Panc1 (cell line): ENCODE results near the gene KRTAP10-6. TPM values are rescaled to one million over a fixed set of nuclear protein-coding genes. Genes with fewer than 3 reads are reported as not detected.
"Not testable (repeated sequence)": the region's sequence is repeated elsewhere in the genome, so short reads cannot be mapped to it uniquely, and the experiment has no call there.

ENCODE experiments used
- ATAC-seq: fragments of 200-7000 bp; cut with Tn5 transposase; 2 replicates; pipeline ENCODE4 v1.9.1; 2020; ENCODE audit warnings: mild to moderate bottlenecking, moderate library complexity
- BruUV-seq: library from RNA; stranded (reverse); fragments of 400-500 nt; replicated peaks from 2 replicates; lab custom pipeline; 2021; lab: Mats Ljungman, UMichigan
- CTCF ChIA-PET: fragments of 300-600 bp; sonication (Branson Sonifier 250); formaldehyde crosslinking; loops from one replicate; lab custom pipeline; 2022; ENCODE audit warnings: antibody characterized with exemption; lab: Charles Lee
- POLR2A ChIA-PET: fragments of 300-600 bp; sonication (Branson Sonifier 250); formaldehyde crosslinking; loops from one replicate; lab custom pipeline; 2022; ENCODE audit warnings: antibody characterized with exemption; lab: Charles Lee
- DNase-seq: peaks from one replicate; pipeline ENCODE4 v3.0.0-alpha.2; 2010; ENCODE audit warnings: low read depth, low spot score
- H3K27ac ChIP-seq: 2 replicates; pipeline ENCODE4 v1.5.1; 2011; ENCODE audit warnings: mild to moderate bottlenecking, low read length, inconsistent platforms
- H3K27me3 ChIP-seq: fragments of 200-500 bp; sonication (Bioruptor generic); 2 replicates; pipeline ENCODE4 v1.6.0; 2014; ENCODE audit warnings: low read length, inconsistent platforms; ENCODE audit not compliant: control insufficient read depth, insufficient read depth
- H3K36me3 ChIP-seq: fragments of 200-500 bp; sonication (Bioruptor generic); 2 replicates; pipeline ENCODE4 v1.5.1; 2014; ENCODE audit warnings: inconsistent platforms, mild to moderate bottlenecking, low read length, moderate library complexity; ENCODE audit not compliant: control insufficient read depth, insufficient read depth
- H3K4me1 ChIP-seq: 2 replicates; pipeline ENCODE4 v1.5.1; 2011; ENCODE audit warnings: inconsistent platforms, mild to moderate bottlenecking, low read length, moderate library complexity; ENCODE audit not compliant: control insufficient read depth, insufficient read depth
- H3K4me3 ChIP-seq, 2 experiments: 2 replicates each; pipeline ENCODE4 v1.5.1; 2011 to 2012; ENCODE audit warnings: low read depth in 2 of 2, low read length in 2 of 2, mild to moderate bottlenecking in 2 of 2, inconsistent platforms in 1 of 2, moderate library complexity in 1 of 2
- H3K9me3 ChIP-seq: fragments of 200-500 bp; sonication (Bioruptor generic); 2 replicates; pipeline ENCODE4 v1.5.1; 2014; ENCODE audit warnings: low read depth, mild to moderate bottlenecking, inconsistent platforms, low read length, moderate library complexity; ENCODE audit not compliant: control insufficient read depth, insufficient read depth
- POLR2AphosphoS5 ChIP-seq: IDR thresholded peaks from 2 replicates; pipeline ENCODE4 v1.6.1; 2012; ENCODE audit warnings: mild to moderate bottlenecking, low read depth, low read length, moderate library complexity
- SIN3A ChIP-seq: IDR thresholded peaks from 2 replicates; pipeline ENCODE4 v1.6.1; 2012; ENCODE audit warnings: low read depth, mild to moderate bottlenecking, low read length, moderate library complexity, borderline replicate concordance; ENCODE audit not compliant: insufficient read depth
- TCF7L2 ChIP-seq: IDR thresholded peaks from 2 replicates; pipeline ENCODE4 v1.6.1; 2011; ENCODE audit warnings: mild to moderate bottlenecking, low read depth, low read length, inconsistent platforms
- in situ Hi-C: cut with HindIII; loops from 2 replicates; pipeline ENCODE4 v1.10.0; 2016; ENCODE audit warnings: low sequenced_read_pairs, low pct_unique_long_range_greater_than_20kb
- intact Hi-C: fragments of 100-400 bp; cut with micrococcal nuclease; formaldehyde crosslinking; loops from one replicate; pipeline ENCODE4 v1.10.0; 2022; ENCODE audit not compliant: unreplicated experiment
- total RNA-seq: library from RNA; stranded (reverse); gene quantifications from one replicate; pipeline ENCODE4 v1.2.1, GENCODE V29; 2021; ENCODE audit not compliant: unreplicated experiment
- TF ChIP-seq, protein P1 (sequence below): fragments of 450-650 bp; IDR thresholded peaks from 2 replicates; pipeline ENCODE4 v1.5.1; 2017; ENCODE audit warnings: mild to moderate bottlenecking
- TF ChIP-seq, protein P2 (sequence below), 2 experiments: IDR thresholded peaks; 2 replicates each; pipeline ENCODE4 v1.6.1; 2011 to 2012; ENCODE audit warnings: low read depth in 2 of 2, control low read depth in 1 of 2, low read length in 1 of 2, mild to moderate bottlenecking in 1 of 2, moderate library complexity in 1 of 2; ENCODE audit not compliant: insufficient read depth in 1 of 2

The KRTAP10-6 gene
- total RNA-seq, 1 experiment from 2014 or later = not detected

DNA sequence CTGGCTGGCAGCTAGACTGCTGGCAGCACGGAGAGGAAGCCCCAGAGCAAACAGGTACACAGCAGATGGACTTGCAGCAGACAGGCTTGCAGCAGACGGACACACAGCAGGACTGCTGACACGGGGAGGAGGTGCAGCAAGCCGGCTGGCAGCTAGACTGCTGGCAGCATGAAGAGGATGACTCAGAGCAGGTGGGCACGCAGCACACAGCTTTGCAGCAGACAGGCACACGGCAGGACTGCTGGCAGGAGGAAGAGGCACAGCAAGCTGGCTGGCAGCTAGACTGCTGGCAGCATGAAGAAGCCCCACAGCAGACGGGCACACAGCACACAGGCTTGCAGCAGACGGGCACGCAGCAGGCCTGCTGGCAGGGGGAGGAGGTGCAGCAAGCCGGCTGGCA is 41.5 kb downstream of the KRTAP10-6 start:
- TF ChIP-seq POLR2AphosphoS5 = no peak
- no peak for TF ChIP-seq TCF7L2
- TF ChIP-seq, protein P1, sequence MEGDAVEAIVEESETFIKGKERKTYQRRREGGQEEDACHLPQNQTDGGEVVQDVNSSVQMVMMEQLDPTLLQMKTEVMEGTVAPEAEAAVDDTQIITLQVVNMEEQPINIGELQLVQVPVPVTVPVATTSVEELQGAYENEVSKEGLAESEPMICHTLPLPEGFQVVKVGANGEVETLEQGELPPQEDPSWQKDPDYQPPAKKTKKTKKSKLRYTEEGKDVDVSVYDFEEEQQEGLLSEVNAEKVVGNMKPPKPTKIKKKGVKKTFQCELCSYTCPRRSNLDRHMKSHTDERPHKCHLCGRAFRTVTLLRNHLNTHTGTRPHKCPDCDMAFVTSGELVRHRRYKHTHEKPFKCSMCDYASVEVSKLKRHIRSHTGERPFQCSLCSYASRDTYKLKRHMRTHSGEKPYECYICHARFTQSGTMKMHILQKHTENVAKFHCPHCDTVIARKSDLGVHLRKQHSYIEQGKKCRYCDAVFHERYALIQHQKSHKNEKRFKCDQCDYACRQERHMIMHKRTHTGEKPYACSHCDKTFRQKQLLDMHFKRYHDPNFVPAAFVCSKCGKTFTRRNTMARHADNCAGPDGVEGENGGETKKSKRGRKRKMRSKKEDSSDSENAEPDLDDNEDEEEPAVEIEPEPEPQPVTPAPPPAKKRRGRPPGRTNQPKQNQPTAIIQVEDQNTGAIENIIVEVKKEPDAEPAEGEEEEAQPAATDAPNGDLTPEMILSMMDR = no peak
- no peak for TF ChIP-seq SIN3A
- TF ChIP-seq, protein P2, sequence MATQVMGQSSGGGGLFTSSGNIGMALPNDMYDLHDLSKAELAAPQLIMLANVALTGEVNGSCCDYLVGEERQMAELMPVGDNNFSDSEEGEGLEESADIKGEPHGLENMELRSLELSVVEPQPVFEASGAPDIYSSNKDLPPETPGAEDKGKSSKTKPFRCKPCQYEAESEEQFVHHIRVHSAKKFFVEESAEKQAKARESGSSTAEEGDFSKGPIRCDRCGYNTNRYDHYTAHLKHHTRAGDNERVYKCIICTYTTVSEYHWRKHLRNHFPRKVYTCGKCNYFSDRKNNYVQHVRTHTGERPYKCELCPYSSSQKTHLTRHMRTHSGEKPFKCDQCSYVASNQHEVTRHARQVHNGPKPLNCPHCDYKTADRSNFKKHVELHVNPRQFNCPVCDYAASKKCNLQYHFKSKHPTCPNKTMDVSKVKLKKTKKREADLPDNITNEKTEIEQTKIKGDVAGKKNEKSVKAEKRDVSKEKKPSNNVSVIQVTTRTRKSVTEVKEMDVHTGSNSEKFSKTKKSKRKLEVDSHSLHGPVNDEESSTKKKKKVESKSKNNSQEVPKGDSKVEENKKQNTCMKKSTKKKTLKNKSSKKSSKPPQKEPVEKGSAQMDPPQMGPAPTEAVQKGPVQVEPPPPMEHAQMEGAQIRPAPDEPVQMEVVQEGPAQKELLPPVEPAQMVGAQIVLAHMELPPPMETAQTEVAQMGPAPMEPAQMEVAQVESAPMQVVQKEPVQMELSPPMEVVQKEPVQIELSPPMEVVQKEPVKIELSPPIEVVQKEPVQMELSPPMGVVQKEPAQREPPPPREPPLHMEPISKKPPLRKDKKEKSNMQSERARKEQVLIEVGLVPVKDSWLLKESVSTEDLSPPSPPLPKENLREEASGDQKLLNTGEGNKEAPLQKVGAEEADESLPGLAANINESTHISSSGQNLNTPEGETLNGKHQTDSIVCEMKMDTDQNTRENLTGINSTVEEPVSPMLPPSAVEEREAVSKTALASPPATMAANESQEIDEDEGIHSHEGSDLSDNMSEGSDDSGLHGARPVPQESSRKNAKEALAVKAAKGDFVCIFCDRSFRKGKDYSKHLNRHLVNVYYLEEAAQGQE (IDR thresholded peaks at IDR 0.05; ENCODE audit: insufficient read depth in 1 of 2, low read depth in 2 of 2, low read length in 1 of 2) = no peak
- in situ Hi-C loops (no loop called here), intact Hi-C loops (no loop called here)
- no TSS peak for BruUV-seq
- DNase-seq (no peak), ATAC-seq (no peak)
- CTCF ChIA-PET = no interaction called here
- Histone ChIP-seq H3K4me3 (no peak overlapping the region), H3K27ac (no peak overlapping the region), H3K36me3 (no peaks in the 10 kb centered on the region), H3K4me1 (no peaks in the 10 kb centered on the region), H3K27me3 (no peaks in the 10 kb centered on the region), H3K9me3 (no peaks in the 10 kb centered on the region)
- POLR2A ChIA-PET = no interaction called here

DNA sequence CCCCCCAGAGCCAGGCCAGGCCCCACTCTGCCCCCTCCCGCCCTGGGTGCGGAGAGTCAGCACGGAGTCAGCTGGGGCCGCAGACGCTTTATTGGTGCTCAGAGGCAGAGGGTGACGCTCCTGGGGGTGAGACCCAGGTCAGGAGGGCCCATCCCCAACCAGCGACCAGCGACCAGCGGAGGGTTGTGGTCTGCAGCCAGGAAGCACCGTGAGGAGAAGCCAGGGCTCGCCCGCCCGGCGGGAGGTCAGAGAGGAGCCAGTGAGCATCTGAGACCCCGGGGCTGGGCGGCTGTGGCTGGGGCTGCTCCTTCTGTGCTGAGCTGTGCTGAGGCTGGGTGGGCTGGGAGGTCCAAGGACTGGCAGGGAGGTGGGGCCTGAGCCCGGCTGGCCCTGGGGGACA is 42.0 kb downstream of the KRTAP10-6 start:
- H3K4me3 ChIP-seq, BruUV-seq, H3K27ac ChIP-seq, POLR2A ChIA-PET, DNase-seq, H3K27me3 ChIP-seq, H3K36me3 ChIP-seq, intact Hi-C loops, CTCF ChIA-PET, ATAC-seq, H3K4me1 ChIP-seq, H3K9me3 ChIP-seq, in situ Hi-C loops: not testable (repeated sequence)

DNA sequence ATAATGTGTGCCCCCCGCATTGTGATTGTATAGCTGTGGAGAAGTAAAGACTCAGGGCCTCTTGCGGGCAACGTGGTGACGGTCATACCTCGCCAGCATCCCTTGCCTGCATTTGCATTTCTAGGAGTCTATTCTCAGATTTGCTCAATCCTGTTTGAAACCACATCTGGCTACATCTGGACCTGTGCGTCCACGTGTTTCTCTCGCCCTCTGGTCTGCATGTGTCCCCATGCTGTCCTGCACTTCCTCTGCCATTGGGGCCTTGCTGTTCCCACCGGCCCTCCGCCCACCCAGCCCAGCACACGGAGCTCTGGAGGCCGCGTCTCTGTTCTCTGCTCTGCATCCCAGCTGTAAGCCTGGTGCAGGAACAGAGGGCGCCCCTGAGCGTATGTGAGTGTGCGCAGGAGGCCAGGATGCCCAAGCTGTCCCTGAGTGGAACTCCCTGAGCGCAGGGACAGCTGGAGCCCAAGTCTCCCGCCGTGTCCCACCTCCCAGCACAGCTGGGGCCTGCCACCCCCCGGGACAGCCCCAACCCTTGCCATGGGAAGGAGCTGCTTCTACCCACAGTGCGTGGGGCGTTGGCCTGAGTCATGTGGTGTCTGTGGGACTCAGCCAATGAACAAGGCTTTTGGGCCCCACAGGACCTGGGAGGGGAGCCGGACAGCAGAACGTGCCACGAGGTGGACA is 42.6 kb downstream of the KRTAP10-6 start:
- Histone ChIP-seq H3K27me3 (no peaks in the 10 kb centered on the region), H3K4me1 (no peaks in the 10 kb centered on the region), H3K9me3 (no peaks in the 10 kb centered on the region), H3K4me3 (no peak overlapping the region), H3K27ac (no peak overlapping the region), H3K36me3 (no peaks in the 10 kb centered on the region)
- ATAC-seq (no peak), DNase-seq (no peak)
- TF ChIP-seq POLR2AphosphoS5 (no peak), TCF7L2 (no peak), SIN3A (no peak)
- TF ChIP-seq, protein P1 = no peak
- BruUV-seq = no TSS peak
- intact Hi-C loops = no loop called here
- in situ Hi-C loops = no loop called here
- ChIA-PET CTCF (interaction anchor here (0.5 kb wide), 1 partner anchor 31 kb away, joined by 3 read pairs; the partner anchor contains the start of gene KRTAP10-5), POLR2A (no interaction called here)
